Testis (tissue), 2 donors: ENCODE data around the gene GRK4.

Experiments
- POLR2A ChIP-seq: fragments of 450-650 bp; IDR thresholded peaks from one replicate; pipeline ENCODE4 v1.6.1; 2017; ENCODE audit warnings: antibody characterized with exemption, mild to moderate bottlenecking, moderate library complexity
- TF ChIP-seq, protein P1 (sequence below), 3 experiments: fragments of 450-650 bp in 2 of 3; fragments of 200-600 bp in 1 of 3; sonication (generic) in 1 of 3; IDR thresholded peaks; one replicate each; pipeline ENCODE4 v1.5.1; 2016 to 2019; ENCODE audit warnings: antibody characterized with exemption in 3 of 3, mild to moderate bottlenecking in 2 of 3, moderate library complexity in 1 of 3

DNA sequence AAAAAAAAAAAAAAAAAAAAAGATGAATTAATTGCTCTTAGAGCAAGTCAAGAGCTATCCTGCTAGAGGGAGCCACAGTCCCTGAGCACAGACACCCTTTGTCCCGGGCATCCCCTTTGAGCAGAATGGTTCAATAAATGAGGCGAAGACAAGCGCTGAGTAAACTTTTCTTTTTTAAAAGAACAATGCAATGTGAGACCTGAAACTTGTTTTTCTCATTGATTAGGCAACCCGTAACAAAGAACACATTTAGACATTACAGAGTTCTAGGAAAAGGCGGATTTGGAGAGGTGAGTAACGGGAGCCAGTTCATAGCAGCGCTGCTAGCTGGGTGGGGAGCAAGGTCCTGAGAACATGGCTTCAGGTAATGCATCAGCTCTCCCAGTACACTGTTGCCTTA lies 46.1 kb downstream of the GRK4 start:
- TF ChIP-seq, protein P1, sequence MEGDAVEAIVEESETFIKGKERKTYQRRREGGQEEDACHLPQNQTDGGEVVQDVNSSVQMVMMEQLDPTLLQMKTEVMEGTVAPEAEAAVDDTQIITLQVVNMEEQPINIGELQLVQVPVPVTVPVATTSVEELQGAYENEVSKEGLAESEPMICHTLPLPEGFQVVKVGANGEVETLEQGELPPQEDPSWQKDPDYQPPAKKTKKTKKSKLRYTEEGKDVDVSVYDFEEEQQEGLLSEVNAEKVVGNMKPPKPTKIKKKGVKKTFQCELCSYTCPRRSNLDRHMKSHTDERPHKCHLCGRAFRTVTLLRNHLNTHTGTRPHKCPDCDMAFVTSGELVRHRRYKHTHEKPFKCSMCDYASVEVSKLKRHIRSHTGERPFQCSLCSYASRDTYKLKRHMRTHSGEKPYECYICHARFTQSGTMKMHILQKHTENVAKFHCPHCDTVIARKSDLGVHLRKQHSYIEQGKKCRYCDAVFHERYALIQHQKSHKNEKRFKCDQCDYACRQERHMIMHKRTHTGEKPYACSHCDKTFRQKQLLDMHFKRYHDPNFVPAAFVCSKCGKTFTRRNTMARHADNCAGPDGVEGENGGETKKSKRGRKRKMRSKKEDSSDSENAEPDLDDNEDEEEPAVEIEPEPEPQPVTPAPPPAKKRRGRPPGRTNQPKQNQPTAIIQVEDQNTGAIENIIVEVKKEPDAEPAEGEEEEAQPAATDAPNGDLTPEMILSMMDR (IDR thresholded peaks at IDR 0.05) = no peak
- TF ChIP-seq POLR2A = no peak
